IMR-90 (cell line): ENCODE data around the gene ANKRD10. TPM values are rescaled to one million over a fixed set of nuclear protein-coding genes. Genes with fewer than 3 reads are reported as not detected.

Source experiments
- ATAC-seq: fragments of 200-7000 bp; cut with Tn5 transposase; 2 replicates; pipeline ENCODE4 v1.9.1; 2020; ENCODE audit warnings: low read depth, mild to moderate bottlenecking, moderate library complexity
- BruUV-seq: library from RNA; stranded (reverse); fragments of 400-500 nt; replicated peaks from 2 replicates; lab custom pipeline; 2021; lab: Mats Ljungman, UMichigan
- CTCF ChIA-PET: fragments of 300-600 bp; formaldehyde crosslinking; extraction: SDS; loops from one replicate; lab custom pipeline; 2021; ENCODE audit warnings: antibody characterized with exemption; lab: Yijun Ruan, JAX
- POLR2A ChIA-PET: fragments of 300-600 bp; sonication (Branson Sonifier 250); formaldehyde crosslinking; loops from one replicate; lab custom pipeline; 2022; ENCODE audit warnings: antibody characterized with exemption; ENCODE audit not compliant: unreplicated experiment; lab: Charles Lee
- DNase-seq: peaks from one replicate; pipeline ENCODE4 v3.0.0; 2013
- H2AFZ ChIP-seq: replicated peaks from 2 replicates; pipeline ENCODE3; 2013; ENCODE audit warnings: low read length, mild to moderate bottlenecking; ENCODE audit not compliant: poor library complexity
- H2AK5ac ChIP-seq: 2 replicates; pipeline ENCODE4 v1.6.1; 2013; ENCODE audit warnings: low read depth, low read length, inconsistent platforms
- H2AK9ac ChIP-seq: replicated peaks from 2 replicates; pipeline ENCODE3; 2013; ENCODE audit warnings: mild to moderate bottlenecking, low read depth, low read length, moderate library complexity; ENCODE audit not compliant: poor library complexity
- H2BK120ac ChIP-seq: 2 replicates; pipeline ENCODE4 v1.6.1; 2013; ENCODE audit warnings: low read depth, low read length, inconsistent platforms
- H2BK15ac ChIP-seq: 3 replicates; pipeline ENCODE4 v1.6.1; 2013; ENCODE audit warnings: low read depth, low read length, inconsistent platforms
- H2BK20ac ChIP-seq: 2 replicates; pipeline ENCODE4 v1.6.1; 2013; ENCODE audit warnings: low read depth, mild to moderate bottlenecking, inconsistent platforms, low read length, moderate library complexity
- H2BK5ac ChIP-seq: 2 replicates; pipeline ENCODE4 v1.6.1; 2013; ENCODE audit warnings: mild to moderate bottlenecking, low read depth, low read length, inconsistent platforms; ENCODE audit not compliant: poor library complexity, severe bottlenecking
- H3K14ac ChIP-seq: replicated peaks from 2 replicates; pipeline ENCODE4 v1.6.1; 2013; ENCODE audit warnings: low read depth, low read length, inconsistent platforms
- H3K18ac ChIP-seq: 2 replicates; pipeline ENCODE4 v1.6.1; 2013; ENCODE audit warnings: low read depth, low read length, control low read depth
- H3K23ac ChIP-seq: 2 replicates; pipeline ENCODE4 v1.6.1; 2013; ENCODE audit warnings: low read depth, low read length, inconsistent platforms
- H3K27ac ChIP-seq: 2 replicates; pipeline ENCODE4 v1.5.1; 2013; ENCODE audit warnings: mild to moderate bottlenecking, control low read depth, low read length; ENCODE audit not compliant: insufficient read depth
- H3K27me3 ChIP-seq: 2 replicates; pipeline ENCODE4 v1.6.1; 2013; ENCODE audit warnings: low read length; ENCODE audit not compliant: control insufficient read depth, insufficient read depth
- H3K36me3 ChIP-seq: 2 replicates; pipeline ENCODE4 v1.6.1; 2013; ENCODE audit warnings: low read length, mixed read lengths; ENCODE audit not compliant: control insufficient read depth, insufficient read depth
- H3K4ac ChIP-seq: 2 replicates; pipeline ENCODE4 v1.6.1; 2013; ENCODE audit warnings: low read depth, low read length, inconsistent platforms
- H3K4me1 ChIP-seq: 2 replicates; pipeline ENCODE4 v1.6.1; 2013; ENCODE audit warnings: low read length, mixed read lengths; ENCODE audit not compliant: control insufficient read depth, insufficient read depth
- H3K4me2 ChIP-seq: 2 replicates; pipeline ENCODE4 v1.6.1; 2013; ENCODE audit warnings: low read depth, mild to moderate bottlenecking, control low read depth, low read length, moderate library complexity
- H3K4me3 ChIP-seq: 2 replicates; pipeline ENCODE4 v1.5.1; 2013; ENCODE audit warnings: low read depth, mild to moderate bottlenecking, control low read depth, low read length, moderate library complexity; ENCODE audit not compliant: insufficient read depth
- H3K56ac ChIP-seq: 2 replicates; pipeline ENCODE4 v1.6.1; 2013; ENCODE audit warnings: low read length, inconsistent platforms; ENCODE audit not compliant: insufficient read depth; ENCODE audit errors: extremely low read depth
- H3K79me1 ChIP-seq, 2 experiments: 2 replicates each; pipeline ENCODE4 v1.6.1; 2013; ENCODE audit warnings: low read length in 2 of 2, inconsistent platforms in 1 of 2, low read depth in 1 of 2
- H3K9ac ChIP-seq: 2 replicates; pipeline ENCODE4 v1.6.1; 2013; ENCODE audit warnings: low read depth, low read length, control low read depth
- H3K9me1 ChIP-seq: 2 replicates; pipeline ENCODE4 v1.6.1; 2013; ENCODE audit warnings: low read length, inconsistent platforms; ENCODE audit not compliant: insufficient read depth
- H3K9me3 ChIP-seq: 2 replicates; pipeline ENCODE4 v1.6.1; 2013; ENCODE audit warnings: low read length; ENCODE audit not compliant: control insufficient read depth, insufficient read depth
- H4K20me1 ChIP-seq: 2 replicates; pipeline ENCODE4 v1.6.1; 2013; ENCODE audit warnings: low read length, inconsistent platforms; ENCODE audit not compliant: insufficient read depth
- H4K5ac ChIP-seq: 2 replicates; pipeline ENCODE4 v1.6.1; 2013; ENCODE audit warnings: mild to moderate bottlenecking, low read depth, low read length, control low read depth
- H4K8ac ChIP-seq, 2 experiments: 2 replicates each; pipeline ENCODE4 v1.6.1; 2013; ENCODE audit warnings: low read depth in 2 of 2, low read length in 2 of 2, control low read depth in 1 of 2, inconsistent platforms in 1 of 2
- H4K91ac ChIP-seq: 2 replicates; pipeline ENCODE4 v1.6.1; 2013; ENCODE audit warnings: low read depth, low read length, inconsistent platforms; ENCODE audit not compliant: insufficient read depth
- CHD1 ChIP-seq: IDR thresholded peaks from 2 replicates; pipeline ENCODE4 v1.6.1; 2012; ENCODE audit warnings: low read depth, low read length, improper control_type of control experiment
- CTCF ChIP-seq: conservative IDR thresholded peaks from 2 replicates; pipeline ENCODE4 v1.5.1; 2012; ENCODE audit warnings: mild to moderate bottlenecking, low read depth, low read length, improper control_type of control experiment
- FOS ChIP-seq: fragments of 150-350 bp; IDR thresholded peaks from 2 replicates; pipeline ENCODE4 v1.6.1; 2016; ENCODE audit warnings: low read depth, low read length
- MAZ ChIP-seq: IDR thresholded peaks from 2 replicates; pipeline ENCODE4 v1.6.1; 2012; ENCODE audit warnings: low read depth, mild to moderate bottlenecking, low read length, improper control_type of control experiment, moderate library complexity, borderline replicate concordance
- RCOR1 ChIP-seq: IDR thresholded peaks from 2 replicates; pipeline ENCODE4 v1.6.1; 2012; ENCODE audit warnings: mild to moderate bottlenecking, low read length, improper control_type of control experiment; ENCODE audit not compliant: insufficient replicate concordance
- USF2 ChIP-seq: fragments of 150-350 bp; IDR thresholded peaks from 2 replicates; pipeline ENCODE4 v1.6.1; 2017; ENCODE audit warnings: mild to moderate bottlenecking, antibody characterized with exemption, low read length, low read depth
- WGBS, 2 experiments: methylation state at CpG; one replicate each; pipeline versions ENCODE4 v1.1.5 to v1.1.7; 2013; ENCODE audit warnings: missing lambda C conversion rate in 2 of 2; ENCODE audit not compliant: insufficient read length in 1 of 2; ENCODE audit errors: extremely low coverage in 2 of 2; 5-methylcytosine and 5-hydroxymethylcytosine counted together
- dilution Hi-C: fragments of 300-500 bp; cut with HindIII; formaldehyde crosslinking; loops from one replicate; pipeline ENCODE4 v1.14.3; 2018; ENCODE audit warnings: low sequenced_read_pairs; ENCODE audit not compliant: unreplicated experiment
- in situ Hi-C: fragments of 300-500 bp; cut with MboI; formaldehyde crosslinking; loops from 3 replicates; pipeline ENCODE4 v1.14.3; 2019; ENCODE audit warnings: low sequenced_read_pairs, inconsistent platforms, mixed read lengths
- intact Hi-C: fragments of 100-400 bp; cut with micrococcal nuclease; formaldehyde crosslinking; loops from 2 replicates; pipeline ENCODE4 v1.10.0; 2022
- polyA plus RNA-seq, 3 experiments: library from polyadenylated mRNA; depleted of rRNA; stranded (reverse); fragments of >200 nt; gene quantifications; 2 replicates each; pipeline ENCODE4 v1.2.3, GENCODE V29; 2012; ENCODE audit warnings: low replicate concordance in 1 of 3
- total RNA-seq: library from RNA; depleted of rRNA; stranded (reverse); fragments of >200 nt; gene quantifications from 2 replicates; pipeline ENCODE4 v1.2.3, GENCODE V29; 2012

Gene ANKRD10
- total and polyA plus RNA-seq, 2 of the 4 experiments (the other 2 are of a cell fraction), result 18.3 to 31.1 TPM

DNA sequence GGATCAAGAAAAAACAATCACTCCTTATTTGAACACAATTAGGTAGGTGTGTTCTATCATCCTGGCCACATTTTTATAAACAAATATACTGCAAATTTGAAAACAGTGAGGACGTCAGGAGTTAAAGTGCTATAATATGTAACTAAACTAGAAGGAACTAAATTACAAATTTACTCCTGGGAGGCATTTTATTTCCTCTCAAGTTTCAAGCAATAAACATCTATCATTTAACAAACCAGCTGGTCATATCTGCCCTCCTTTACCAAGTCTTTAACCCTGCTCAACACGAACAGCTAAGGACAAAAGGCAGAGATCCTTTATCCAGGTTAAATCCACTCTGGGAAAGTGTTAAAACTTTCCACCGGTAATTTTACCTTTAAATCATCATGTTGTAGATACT is 26.5 kb downstream of the ANKRD10 start:
- no peak overlapping the region for H3K56ac ChIP-seq
- TF ChIP-seq MAZ (no peak), USF2 (no peak), FOS (no peak), CHD1 (no peak), CTCF (no peak), RCOR1 (no peak)
- no peak overlapping the region for H3K27ac ChIP-seq
- no peak overlapping the region for H2BK20ac ChIP-seq
- H2AK5ac ChIP-seq, result no peak overlapping the region
- H3K18ac ChIP-seq, result no peak overlapping the region
- no peak for ATAC-seq
- no peak overlapping the region; a peak in 1 of 4 replicates for H4K8ac ChIP-seq
- CTCF ChIA-PET, result no interaction called here
- H3K9me3 ChIP-seq, result no peaks in the 10 kb centered on the region
- H4K91ac ChIP-seq, result no peak overlapping the region
- H3K4ac ChIP-seq, result no peak overlapping the region
- H2AFZ ChIP-seq, result no peak overlapping the region
- no peaks in the 10 kb centered on the region; the same call in 1 of the 2 replicates for H4K20me1 ChIP-seq
- H3K23ac ChIP-seq, result no peak overlapping the region
- H3K4me2 ChIP-seq, result no peak overlapping the region
- H3K14ac ChIP-seq, result no peak overlapping the region
- H3K36me3 ChIP-seq, result peaks cover 10% of the 10 kb centered on the region
- DNase-seq, result no peak
- no peak overlapping the region for H3K9ac ChIP-seq
- H2BK120ac ChIP-seq, result no peak overlapping the region
- H2BK15ac ChIP-seq, result no peak overlapping the region
- H3K27me3 ChIP-seq, result no peaks in the 10 kb centered on the region
- peaks cover 6% of the 10 kb centered on the region for H3K4me1 ChIP-seq
- H4K5ac ChIP-seq, result no peak overlapping the region
- dilution Hi-C loops (no loop called here), in situ Hi-C loops (no loop called here), intact Hi-C loops (no loop called here)
- no peak overlapping the region for H2BK5ac ChIP-seq
- peaks cover 0 to 19% of the 10 kb centered on the region in 2 experiments; a peak in 3 of 4 replicates for H3K79me1 ChIP-seq
- no TSS peak for BruUV-seq
- no peak overlapping the region for H3K4me3 ChIP-seq
- POLR2A ChIA-PET, result no interaction called here
- 57% methylated on average over 1 of the region's 3 CpGs; no CpG with 5 or more reads in 1 of the 2 experiments for WGBS, 2 experiments
- peaks cover 12% of the 10 kb centered on the region for H3K9me1 ChIP-seq
- no peak overlapping the region for H2AK9ac ChIP-seq
